OCI-LY7 (cell line): ENCODE data around the gene FAM3C. TPM values are rescaled to one million over a fixed set of nuclear protein-coding genes. Genes with fewer than 3 reads are reported as not detected.

Source experiments
- BruUV-seq: library from RNA; stranded (reverse); fragments of 400-500 nt; replicated peaks from 2 replicates; lab custom pipeline; 2021; lab: Mats Ljungman, UMichigan
- CTCF ChIA-PET: fragments of 300-600 bp; sonication (Branson Sonifier 250); formaldehyde crosslinking; loops from one replicate; lab custom pipeline; 2022; ENCODE audit warnings: antibody characterized with exemption; ENCODE audit not compliant: unreplicated experiment; lab: Charles Lee
- POLR2A ChIA-PET: fragments of 300-600 bp; sonication (Branson Sonifier 250); formaldehyde crosslinking; loops from one replicate; lab custom pipeline; 2022; ENCODE audit warnings: antibody characterized with exemption; lab: Charles Lee
- DNase-seq: peaks from one replicate; pipeline ENCODE4 v3.0.0-alpha.2; 2015; ENCODE audit warnings: low spot score
- H2AFZ ChIP-seq: fragments of 200-600 bp; sonication (generic), shearing (Covaris generic); 2 replicates; pipeline ENCODE4 v1.6.1; 2014; ENCODE audit warnings: mild to moderate bottlenecking, antibody characterized with exemption, low read length, moderate library complexity
- H3K27ac ChIP-seq: fragments of 200-600 bp; sonication (generic); 2 replicates; pipeline ENCODE4 v1.5.1; 2014; ENCODE audit warnings: mixed run types, low read depth, mild to moderate bottlenecking, moderate library complexity, low read length, inconsistent platforms; ENCODE audit not compliant: poor library complexity, severe bottlenecking
- H3K36me3 ChIP-seq: fragments of 200-600 bp; sonication (generic); 2 replicates; pipeline ENCODE4 v1.6.1; 2014; ENCODE audit warnings: mild to moderate bottlenecking, antibody characterized with exemption, low read length, moderate library complexity, mixed read lengths; ENCODE audit not compliant: insufficient read depth
- H3K4me1 ChIP-seq: fragments of 200-600 bp; sonication (generic); 2 replicates; pipeline ENCODE4 v1.5.1; 2014; ENCODE audit warnings: mild to moderate bottlenecking, low read length; ENCODE audit not compliant: insufficient read depth, poor library complexity, severe bottlenecking
- H3K4me2 ChIP-seq: fragments of 200-600 bp; sonication (generic); 2 replicates; pipeline ENCODE4 v1.6.1; 2014; ENCODE audit warnings: mild to moderate bottlenecking, low read length
- H3K4me3 ChIP-seq: fragments of 200-600 bp; sonication (generic); 2 replicates; pipeline ENCODE4 v1.5.1; 2014; ENCODE audit warnings: mild to moderate bottlenecking, low read depth, low read length; ENCODE audit not compliant: poor library complexity, severe bottlenecking
- H3K79me2 ChIP-seq: fragments of 200-600 bp; sonication (generic); 2 replicates; pipeline ENCODE4 v1.6.1; 2016; ENCODE audit warnings: low read depth, mild to moderate bottlenecking, low read length, moderate library complexity, mixed read lengths; ENCODE audit not compliant: insufficient read depth
- H3K9me2 ChIP-seq: fragments of 200-600 bp; sonication (generic); 2 replicates; pipeline ENCODE4 v1.6.1; 2016; ENCODE audit warnings: mild to moderate bottlenecking, low read length, mixed read lengths; ENCODE audit not compliant: insufficient read depth
- H3K9me3 ChIP-seq: fragments of 200-600 bp; sonication (generic); 2 replicates; pipeline ENCODE4 v1.6.1; 2014; ENCODE audit warnings: mild to moderate bottlenecking, mixed run types, low read length, mixed read lengths
- H4K20me1 ChIP-seq: fragments of 200-600 bp; sonication (generic); 2 replicates; pipeline ENCODE4 v1.6.1; 2014; ENCODE audit warnings: mild to moderate bottlenecking, antibody characterized with exemption, low read length, moderate library complexity, mixed read lengths; ENCODE audit not compliant: insufficient read depth
- EZH2phosphoT487 ChIP-seq: fragments of 200-600 bp; sonication (generic); IDR thresholded peaks from 2 replicates; pipeline ENCODE4 v1.6.1; 2018; ENCODE audit warnings: low read depth, borderline replicate concordance, mild to moderate bottlenecking, mixed run types, antibody characterized with exemption, low read length, moderate library complexity, mixed read lengths
- intact Hi-C: fragments of 100-400 bp; cut with micrococcal nuclease; formaldehyde crosslinking; loops from one replicate; pipeline ENCODE4 v1.10.0; 2022; ENCODE audit not compliant: unreplicated experiment
- total RNA-seq, 2 experiments: library from RNA; depleted of rRNA in 1 of 2; stranded (reverse); fragments of >200 nt in 1 of 2; shearing (Covaris generic) in 1 of 2; gene quantifications; 2 replicates each; pipeline ENCODE4 v1.2.3, GENCODE V29; 2014 to 2022
- TF ChIP-seq, protein P1 (sequence below): fragments of 200-600 bp; sonication (generic); conservative IDR thresholded peaks from 2 replicates; pipeline ENCODE4 v1.5.1; 2014; ENCODE audit warnings: mild to moderate bottlenecking, antibody characterized with exemption, low read length, moderate library complexity, mixed read lengths

Gene FAM3C
- total RNA-seq, 2 experiments from 2014 or later, result 18.1 to 27.6 TPM

DNA sequence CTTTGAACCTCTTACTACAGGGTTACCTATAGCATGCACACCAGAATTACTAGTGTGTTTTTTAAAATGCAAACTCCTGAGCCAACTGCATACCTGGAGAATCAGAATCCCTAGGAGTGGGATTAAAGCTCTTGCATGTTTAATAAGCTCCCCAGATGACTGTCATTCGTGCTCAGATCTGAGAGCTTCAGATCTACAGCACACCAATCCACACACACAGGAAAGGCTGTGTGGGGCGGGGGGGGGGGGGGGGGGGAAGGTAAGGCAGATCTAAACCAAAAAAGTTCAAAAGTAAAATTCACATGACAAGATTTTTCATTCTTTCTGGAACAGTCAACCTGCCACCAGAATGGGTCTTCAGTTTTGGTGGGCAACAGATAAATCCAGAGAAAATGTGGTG, 5.5 kb downstream of the FAM3C start:
- Histone ChIP-seq H3K9me2 (no peaks in the 10 kb centered on the region), H2AFZ (no peak overlapping the region), H4K20me1 (peaks cover 23% of the 10 kb centered on the region), H3K4me2 (no peak overlapping the region), H3K9me3 (no peaks in the 10 kb centered on the region), H3K36me3 (peaks cover 18% of the 10 kb centered on the region), H3K79me2 (peaks cover 87% of the 10 kb centered on the region), H3K27ac (no peak overlapping the region), H3K4me3 (no peak overlapping the region), H3K4me1 (peaks cover 19% of the 10 kb centered on the region)
- TF ChIP-seq, protein P1, sequence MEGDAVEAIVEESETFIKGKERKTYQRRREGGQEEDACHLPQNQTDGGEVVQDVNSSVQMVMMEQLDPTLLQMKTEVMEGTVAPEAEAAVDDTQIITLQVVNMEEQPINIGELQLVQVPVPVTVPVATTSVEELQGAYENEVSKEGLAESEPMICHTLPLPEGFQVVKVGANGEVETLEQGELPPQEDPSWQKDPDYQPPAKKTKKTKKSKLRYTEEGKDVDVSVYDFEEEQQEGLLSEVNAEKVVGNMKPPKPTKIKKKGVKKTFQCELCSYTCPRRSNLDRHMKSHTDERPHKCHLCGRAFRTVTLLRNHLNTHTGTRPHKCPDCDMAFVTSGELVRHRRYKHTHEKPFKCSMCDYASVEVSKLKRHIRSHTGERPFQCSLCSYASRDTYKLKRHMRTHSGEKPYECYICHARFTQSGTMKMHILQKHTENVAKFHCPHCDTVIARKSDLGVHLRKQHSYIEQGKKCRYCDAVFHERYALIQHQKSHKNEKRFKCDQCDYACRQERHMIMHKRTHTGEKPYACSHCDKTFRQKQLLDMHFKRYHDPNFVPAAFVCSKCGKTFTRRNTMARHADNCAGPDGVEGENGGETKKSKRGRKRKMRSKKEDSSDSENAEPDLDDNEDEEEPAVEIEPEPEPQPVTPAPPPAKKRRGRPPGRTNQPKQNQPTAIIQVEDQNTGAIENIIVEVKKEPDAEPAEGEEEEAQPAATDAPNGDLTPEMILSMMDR, result no peak
- no peak for TF ChIP-seq EZH2phosphoT487
- ChIA-PET POLR2A (interaction anchor here (1.0 kb wide), 1 partner anchor 19 kb away, joined by 3 read pairs; no protein-coding TSS in a partner anchor), CTCF (no interaction called here)
- no TSS peak for BruUV-seq
- intact Hi-C loops, result no loop called here
- no peak for DNase-seq

DNA sequence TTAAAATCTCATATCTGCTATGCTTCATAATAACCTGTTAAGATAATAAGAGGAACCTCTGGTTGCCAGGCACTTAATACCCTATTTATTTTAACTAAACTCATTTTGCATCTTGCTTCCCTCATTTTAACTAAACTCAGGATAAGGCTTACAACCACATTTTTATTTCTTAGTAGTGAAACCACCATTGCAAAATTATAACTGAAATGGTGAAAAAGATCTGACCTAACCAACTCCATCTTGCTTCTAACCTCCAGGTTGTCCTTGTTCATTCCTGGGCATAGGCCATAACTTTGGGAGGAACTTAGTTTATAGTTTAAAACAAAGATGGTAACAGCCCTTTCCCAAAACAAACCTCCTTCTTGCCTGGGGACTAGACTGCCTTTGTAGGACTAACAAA, 6.0 kb downstream of the FAM3C start:
- Histone ChIP-seq H3K9me3 (no peaks in the 10 kb centered on the region), H3K4me3 (no peak overlapping the region), H3K4me1 (peaks cover 24% of the 10 kb centered on the region), H3K9me2 (no peaks in the 10 kb centered on the region), H3K36me3 (peaks cover 18% of the 10 kb centered on the region), H3K79me2 (peaks cover 87% of the 10 kb centered on the region), H2AFZ (no peak overlapping the region), H3K4me2 (no peak overlapping the region), H3K27ac (no peak overlapping the region), H4K20me1 (peaks cover 28% of the 10 kb centered on the region)
- ChIA-PET CTCF (no interaction called here), POLR2A (interaction anchor here (1.0 kb wide), 1 partner anchor 18 kb away, joined by 3 read pairs; no protein-coding TSS in a partner anchor)
- no peak for TF ChIP-seq EZH2phosphoT487
- TF ChIP-seq, protein P1, result no peak
- intact Hi-C loops, result no loop called here
- DNase-seq, result no peak
- no TSS peak for BruUV-seq

- no peak for DNase-seq
- Histone ChIP-seq H3K4me2 (0 out of 2 replicates have a peak overlapping the region, but pooled peaks have one; percentile 7), H3K27ac (no peak overlapping the region), H3K9me3 (no peaks in the 10 kb centered on the region), H4K20me1 (peaks cover 30% of the 10 kb centered on the region), H3K4me3 (no peak overlapping the region), H3K4me1 (peaks cover 25% of the 10 kb centered on the region), H3K9me2 (no peaks in the 10 kb centered on the region), H2AFZ (no peak overlapping the region), H3K79me2 (peaks cover 85% of the 10 kb centered on the region), H3K36me3 (peaks cover 18% of the 10 kb centered on the region)
- no peak for TF ChIP-seq EZH2phosphoT487
- TF ChIP-seq, protein P1, result no peak
- POLR2A ChIA-PET, result interaction anchor here (1.0 to 4.2 kb wide), 3 partner anchors 9 to 17 kb away, joined by 4 to 21 read pairs (median 20); no protein-coding TSS in a partner anchor
- intact Hi-C loops, result no loop called here
- CTCF ChIA-PET, result interaction anchor here (1.3 kb wide), 1 partner anchor 8 kb away, joined by 4 read pairs; no protein-coding TSS in a partner anchor
- no TSS peak for BruUV-seq
These were observed 7.2 kb downstream of the FAM3C start for GRCh38 chr7:121388950-121389349.
